Dermis lymphatic vessel endothelial cell (primary cell): ENCODE measurements around the gene ILF3. TPM values are rescaled to one million over a fixed set of nuclear protein-coding genes. Genes with fewer than 3 reads are reported as not detected.

Source experiments
- total RNA-seq: library from RNA; depleted of rRNA; stranded (reverse); fragments of >200 nt; gene quantifications from 2 replicates; pipeline ENCODE4 v1.2.1, GENCODE V29; 2014

The ILF3 gene
- total RNA-seq: 73.7 and 99.6 TPM in 2 replicates

DNA sequence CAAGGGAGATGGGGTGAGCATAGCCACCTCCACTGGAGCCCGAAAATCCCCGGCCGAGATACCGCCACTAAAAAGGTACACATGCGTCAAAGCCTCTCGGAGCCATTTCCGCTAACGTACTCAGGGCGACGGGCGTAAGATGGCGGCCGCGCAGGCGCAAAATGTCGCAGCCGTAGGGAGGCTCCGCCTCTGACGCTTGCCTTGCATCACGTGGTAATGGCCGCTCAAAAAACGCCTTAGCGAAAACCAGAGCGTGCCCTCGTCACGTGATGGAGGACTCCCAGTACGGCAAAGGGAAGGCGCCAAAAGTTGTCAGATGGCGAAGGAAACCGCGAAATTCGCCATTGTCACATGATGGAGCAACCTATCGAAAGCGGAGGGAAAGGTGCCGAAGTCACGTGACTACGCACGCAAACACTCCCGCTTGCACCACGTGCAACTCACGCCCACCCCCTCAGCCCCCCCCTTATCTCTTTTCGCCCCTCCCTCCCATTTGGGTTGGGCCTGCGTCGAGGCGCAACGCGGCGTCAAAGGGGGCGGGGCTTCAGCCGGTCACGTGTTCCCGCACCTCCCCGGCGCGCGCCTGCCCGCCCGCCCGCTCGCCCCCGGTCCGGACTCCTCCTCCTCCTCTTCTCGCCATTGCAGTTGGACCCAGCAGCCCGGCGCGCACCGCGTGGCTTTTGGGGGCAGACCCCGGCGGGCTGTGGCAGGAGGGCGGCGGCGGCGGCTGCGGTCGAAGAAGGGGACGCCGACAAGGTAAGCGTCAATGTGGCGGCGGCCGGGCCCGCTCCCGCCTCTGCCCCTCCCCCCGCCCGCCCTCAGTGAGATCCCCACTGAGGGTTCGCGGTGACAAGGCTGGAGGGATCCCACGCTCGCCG, at the start of gene ILF3:
ILF3 (plus strand) TSS at position 615 of the 878 bp plus-strand sequence. CDS start 16,260 bp downstream, outside the sequence.

DNA sequence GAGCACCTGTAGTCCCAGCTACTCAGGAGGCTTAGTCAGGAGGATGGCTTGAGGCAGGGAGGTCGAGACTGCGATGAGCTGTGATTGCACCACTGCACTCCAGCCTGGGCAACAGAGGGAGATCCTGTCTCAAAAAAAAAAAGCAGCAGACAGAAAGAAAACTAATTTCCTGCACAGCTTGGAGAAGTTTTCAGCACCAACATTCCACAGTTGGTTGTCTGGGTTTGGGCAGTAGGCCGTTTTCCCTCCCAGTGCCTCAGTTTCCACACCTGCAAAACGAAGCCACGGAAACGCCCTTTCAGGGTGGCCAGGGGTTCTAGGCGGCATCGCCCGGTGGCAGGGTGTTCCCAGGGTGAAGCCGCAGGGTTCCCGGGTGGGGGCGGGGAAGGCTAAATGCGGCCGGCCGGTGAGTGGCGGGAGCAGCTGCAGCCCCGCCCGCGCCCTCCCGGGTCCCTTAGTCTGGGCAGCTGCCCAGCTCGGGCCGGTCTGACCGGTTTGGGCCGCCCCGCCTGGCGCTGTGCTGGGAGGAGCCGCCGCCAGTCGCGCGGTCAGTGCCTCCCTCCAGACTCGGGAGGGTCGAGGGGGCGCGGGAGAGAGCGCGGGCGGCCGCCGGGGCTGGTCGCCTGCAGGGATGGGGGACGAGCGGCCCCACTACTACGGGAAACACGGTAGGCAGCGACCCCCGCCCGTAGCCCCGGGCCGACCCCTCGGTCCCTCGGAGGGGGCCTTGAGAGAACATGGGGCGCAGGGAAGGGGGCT, 29.0 kb upstream of the ILF3 start, which contains the start of gene SLC44A2:
SLC44A2 (plus strand) TSS at position 551 of the 759 bp plus-strand sequence; CDS start at position 632, 81 bp downstream.

DNA sequence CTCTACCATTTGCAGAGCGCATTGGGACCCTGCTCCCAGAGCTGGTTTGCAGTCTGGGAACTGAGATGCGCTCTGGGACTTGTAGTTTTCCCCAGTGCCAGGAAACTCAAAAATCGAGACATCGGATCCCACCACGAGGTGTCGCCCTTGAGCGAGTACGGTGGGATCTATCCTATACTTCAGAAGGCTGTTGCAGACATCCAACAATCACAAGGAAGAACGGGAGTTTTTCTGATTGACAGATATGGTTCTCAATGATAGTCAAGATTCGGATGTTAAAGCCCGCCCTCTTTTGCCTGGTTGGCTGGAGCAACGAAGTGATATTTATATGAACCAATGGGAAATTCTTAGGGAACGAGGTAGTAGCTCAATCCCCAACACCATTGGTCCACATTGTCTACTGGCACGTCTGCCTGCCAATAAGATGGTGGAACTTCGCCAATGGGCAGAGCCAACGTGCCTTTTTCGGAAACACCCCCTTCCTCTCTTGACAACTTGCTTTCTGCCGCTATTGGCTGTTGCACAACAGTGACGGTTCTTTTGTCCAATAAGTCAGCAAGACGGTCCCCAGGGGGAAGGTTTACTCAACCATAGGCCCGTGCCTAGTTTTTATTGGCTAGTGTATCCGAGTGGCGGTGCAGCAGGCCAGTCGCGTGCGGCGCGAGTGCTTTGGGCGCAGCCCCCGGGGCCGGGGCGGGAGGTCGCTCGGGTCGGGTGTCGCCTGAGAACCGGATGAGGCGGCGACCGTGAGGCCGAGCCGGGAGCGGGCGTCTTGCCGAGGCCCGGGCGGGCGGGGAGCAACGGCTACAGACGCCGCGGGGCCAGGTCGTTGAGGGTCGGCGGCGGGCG, 63.4 kb downstream of the ILF3 start, which contains the start of gene DNM2:
DNM2 (plus strand) TSS at position 724 of the 849 bp plus-strand sequence. CDS start 164 bp downstream, outside the sequence.

Other genes starting within 250 kb of the ILF3 start
- 1.8 and 2.2 TPM in 2 replicates for gene PDE4A, start 233.8 kb upstream of the ILF3 start, total RNA-seq
- 78.4 and 78.9 TPM in 2 replicates for gene KEAP1, start 151.0 kb upstream of the ILF3 start, total RNA-seq
- gene S1PR5, start 136.9 kb upstream of the ILF3 start, total RNA-seq: 0.11 TPM in 1 of 2 replicates, not detected in the other
- gene ATG4D, start 110.4 kb upstream of the ILF3 start, total RNA-seq: 5.9 and 6.0 TPM in 2 replicates
- 5.7 and 8.4 TPM in 2 replicates for gene KRI1, start 88.3 kb upstream of the ILF3 start, total RNA-seq
- 3.6 and 11.1 TPM in 2 replicates for gene CDKN2D, start 85.4 kb upstream of the ILF3 start, total RNA-seq
- under 0.01 TPM in 1 of 2 replicates, not detected in the other for gene AP1M2, start 67.0 kb upstream of the ILF3 start, total RNA-seq
- gene SLC44A2, start 28.8 kb upstream of the ILF3 start, total RNA-seq: 61.0 and 69.5 TPM in 2 replicates
- 15.7 and 23.8 TPM in 2 replicates for gene QTRT1, start 47.1 kb downstream of the ILF3 start, total RNA-seq
- gene DNM2, start 63.7 kb downstream of the ILF3 start, total RNA-seq: 87.8 and 88.8 TPM in 2 replicates
- gene TMED1, start 181.9 kb downstream of the ILF3 start, total RNA-seq: 42.8 and 48.3 TPM in 2 replicates
- 0.11 TPM in 1 of 2 replicates, not detected in the other for gene C19orf38, start 194.1 kb downstream of the ILF3 start, total RNA-seq
- gene CARM1, start 217.2 kb downstream of the ILF3 start, total RNA-seq: 16.3 and 18.0 TPM in 2 replicates